ENCODE data around the gene VIPAS39.

VIPAS39 gene

GRCh38 chr14:77457522-77458248, at the start of gene VIPAS39, which contains the start of gene AHSA1:
Gene VIPAS39, minus strand, starts transcription at chr14:77457601. Its CDS starts 3,499 bp downstream, at chr14:77454102.
Gene AHSA1, plus strand, starts transcription at chr14:77458093. Its CDS starts 97 bp downstream, at chr14:77458190.
- peak within 1 kb of the TSS; percentile 98 for H3K27ac Mint-ChIP-seq
- intact Hi-C loops (cut with micrococcal nuclease): loop anchor here (1.0 kb wide), 4 partner anchors 80 to 251 kb away; partner anchors contain the start of genes ALKBH1, POMT2, SAMD15 and SLIRP
- H3K9me3 Mint-ChIP-seq: no peaks in the 10 kb centered on the region
- H3K27me3 Mint-ChIP-seq: no peaks in the 10 kb centered on the region
- peaks cover 65% of the 10 kb centered on the region for H3K36me3 Mint-ChIP-seq (ENCODE audit: low read depth)
- peaks cover 23% of the 10 kb centered on the region for H3K4me1 Mint-ChIP-seq (ENCODE audit: low read depth)
- H3K4me3 Mint-ChIP-seq: peak within 1 kb of the TSS; percentile 100

- H3K4me3 Mint-ChIP-seq: no peak overlapping the region
- no peak overlapping the region for H3K27ac Mint-ChIP-seq
- no peaks in the 10 kb centered on the region for H3K4me1 Mint-ChIP-seq (ENCODE audit: low read depth)
- H3K27me3 Mint-ChIP-seq: peaks cover 14% of the 10 kb centered on the region
- intact Hi-C loops (cut with micrococcal nuclease): no loop called here
- H3K36me3 Mint-ChIP-seq (ENCODE audit: low read depth): peaks cover 38% of the 10 kb centered on the region
- H3K9me3 Mint-ChIP-seq: no peaks in the 10 kb centered on the region
Measured at GRCh38 chr14:77505031-77505430, 47.6 kb upstream of the VIPAS39 start.

- Mint-ChIP-seq H3K36me3 (ENCODE audit: low read depth) (peaks cover 25% of the 10 kb centered on the region), H3K27me3 (peaks cover 29% of the 10 kb centered on the region), H3K4me1 (ENCODE audit: low read depth) (peaks cover 2% of the 10 kb centered on the region)
Measured at GRCh38 chr14:77503138-77503537, 45.7 kb upstream of the VIPAS39 start.

GRCh38 chr14:77502109-77502782, 44.8 kb upstream of the VIPAS39 start:
- Mint-ChIP-seq H3K36me3 (ENCODE audit: low read depth) (peaks cover 16% of the 10 kb centered on the region), H3K4me1 (ENCODE audit: low read depth) (peaks cover 7% of the 10 kb centered on the region), H3K27me3 (peaks cover 38% of the 10 kb centered on the region), H3K9me3 (no peaks in the 10 kb centered on the region), H3K4me3 (no peak overlapping the region), H3K27ac (no peak overlapping the region)
- intact Hi-C loops (cut with micrococcal nuclease): no loop called here

More at GRCh38 chr14:77503138-77503537, 45.7 kb upstream of the VIPAS39 start:
- intact Hi-C loops (cut with micrococcal nuclease): no loop called here
- H3K4me3 Mint-ChIP-seq: no peak overlapping the region
- no peak overlapping the region for H3K27ac Mint-ChIP-seq
- no peaks in the 10 kb centered on the region for H3K9me3 Mint-ChIP-seq

- H3K9me3 Mint-ChIP-seq: no peaks in the 10 kb centered on the region
- peaks cover 7% of the 10 kb centered on the region for H3K4me1 Mint-ChIP-seq (ENCODE audit: low read depth)
- intact Hi-C loops (cut with micrococcal nuclease): no loop called here
- H3K27ac Mint-ChIP-seq: no peak overlapping the region
- H3K36me3 Mint-ChIP-seq (ENCODE audit: low read depth): no peaks in the 10 kb centered on the region
- peaks cover 47% of the 10 kb centered on the region for H3K27me3 Mint-ChIP-seq
- H3K4me3 Mint-ChIP-seq: peak overlapping the region; percentile 58
Measured at GRCh38 chr14:77498984-77499527, 41.7 kb upstream of the VIPAS39 start.

GRCh38 chr14:77498120-77498979, 40.9 kb upstream of the VIPAS39 start, which contains the start of gene ISM2:
Gene ISM2, minus strand, starts transcription at chr14:77498816. Its CDS starts 23 bp downstream, at chr14:77498793.
- Mint-ChIP-seq H3K36me3 (ENCODE audit: low read depth) (no peaks in the 10 kb centered on the region), H3K27me3 (peaks cover 47% of the 10 kb centered on the region), H3K9me3 (no peaks in the 10 kb centered on the region), H3K27ac (no peak within 1 kb of the TSS), H3K4me1 (ENCODE audit: low read depth) (peaks cover 7% of the 10 kb centered on the region), H3K4me3 (peak within 1 kb of the TSS; percentile 66)
- intact Hi-C loops (cut with micrococcal nuclease): no loop called here

- Mint-ChIP-seq H3K27me3 (peaks cover 37% of the 10 kb centered on the region), H3K4me1 (ENCODE audit: low read depth) (peaks cover 7% of the 10 kb centered on the region), H3K27ac (no peak overlapping the region), H3K9me3 (no peaks in the 10 kb centered on the region), H3K4me3 (no peak overlapping the region), H3K36me3 (ENCODE audit: low read depth) (no peaks in the 10 kb centered on the region)
- intact Hi-C loops (cut with micrococcal nuclease): no loop called here
Measured at GRCh38 chr14:77495334-77495733, 37.9 kb upstream of the VIPAS39 start.

GRCh38 chr14:77491056-77491455, 33.7 kb upstream of the VIPAS39 start:
- Mint-ChIP-seq H3K27ac (no peak overlapping the region), H3K27me3 (peaks cover 3% of the 10 kb centered on the region), H3K36me3 (ENCODE audit: low read depth) (no peaks in the 10 kb centered on the region), H3K4me3 (no peak overlapping the region), H3K4me1 (ENCODE audit: low read depth) (no peaks in the 10 kb centered on the region), H3K9me3 (no peaks in the 10 kb centered on the region)
- intact Hi-C loops (cut with micrococcal nuclease): no loop called here

- Mint-ChIP-seq H3K4me3 (no peak overlapping the region), H3K36me3 (ENCODE audit: low read depth) (no peaks in the 10 kb centered on the region), H3K9me3 (no peaks in the 10 kb centered on the region), H3K4me1 (ENCODE audit: low read depth) (no peaks in the 10 kb centered on the region), H3K27ac (no peak overlapping the region), H3K27me3 (no peaks in the 10 kb centered on the region)
- intact Hi-C loops (cut with micrococcal nuclease): no loop called here
Measured at GRCh38 chr14:77490347-77490986, 33.1 kb upstream of the VIPAS39 start.

- Mint-ChIP-seq H3K27me3 (no peaks in the 10 kb centered on the region), H3K27ac (no peak overlapping the region), H3K4me1 (ENCODE audit: low read depth) (no peaks in the 10 kb centered on the region), H3K9me3 (no peaks in the 10 kb centered on the region), H3K4me3 (no peak overlapping the region), H3K36me3 (ENCODE audit: low read depth) (no peaks in the 10 kb centered on the region)
- intact Hi-C loops (cut with micrococcal nuclease): no loop called here
Measured at GRCh38 chr14:77489041-77489440, 31.6 kb upstream of the VIPAS39 start.

- H3K27me3 Mint-ChIP-seq: no peaks in the 10 kb centered on the region
- no peaks in the 10 kb centered on the region for H3K36me3 Mint-ChIP-seq (ENCODE audit: low read depth)
- no peak overlapping the region for H3K4me3 Mint-ChIP-seq
- intact Hi-C loops (cut with micrococcal nuclease): no loop called here
- H3K4me1 Mint-ChIP-seq (ENCODE audit: low read depth): no peaks in the 10 kb centered on the region
- H3K27ac Mint-ChIP-seq: no peak overlapping the region
- H3K9me3 Mint-ChIP-seq: no peaks in the 10 kb centered on the region
Measured at GRCh38 chr14:77488558-77488957, 31.2 kb upstream of the VIPAS39 start.

GRCh38 chr14:77485901-77486678, 28.7 kb upstream of the VIPAS39 start:
- no peaks in the 10 kb centered on the region for H3K36me3 Mint-ChIP-seq (ENCODE audit: low read depth)
- intact Hi-C loops (cut with micrococcal nuclease): no loop called here
- H3K27me3 Mint-ChIP-seq: no peaks in the 10 kb centered on the region

More at GRCh38 chr14:77485901-77486678, 28.7 kb upstream of the VIPAS39 start:
- Mint-ChIP-seq H3K27ac (no peak overlapping the region), H3K4me1 (ENCODE audit: low read depth) (no peaks in the 10 kb centered on the region), H3K4me3 (no peak overlapping the region), H3K9me3 (no peaks in the 10 kb centered on the region)
